ENCODE data around the gene PHKG1.

DNA sequence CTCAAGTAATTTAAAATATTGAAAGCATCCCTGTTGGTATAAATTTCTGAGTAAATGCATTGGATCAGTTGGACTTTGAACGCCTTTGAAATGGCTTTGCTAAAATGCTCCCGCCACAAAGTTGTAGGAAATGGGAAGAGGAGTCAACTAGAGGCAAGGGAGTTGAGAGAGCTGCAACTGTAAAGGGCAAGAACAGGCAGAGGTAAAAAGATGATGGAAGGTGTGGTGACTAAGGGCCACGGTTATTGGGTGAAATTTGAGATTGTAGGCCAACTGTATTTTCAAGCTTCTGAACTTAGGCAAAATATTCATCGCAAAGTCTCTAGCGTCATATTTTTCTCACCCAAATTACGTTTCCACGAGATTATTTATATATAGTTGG is 29.3 kb downstream of the PHKG1 start:
- TF ChIP-seq POLR2AphosphoS5 (IDR thresholded peaks at IDR 0.05; ENCODE audit: low read depth, low read length), result peak; percentile 52; the same call in 1 of the 2 replicates
- TF ChIP-seq MAFK (IDR thresholded peaks at IDR 0.05; ENCODE audit: low read depth, low read length), result no peak
- TF ChIP-seq, protein P1, sequence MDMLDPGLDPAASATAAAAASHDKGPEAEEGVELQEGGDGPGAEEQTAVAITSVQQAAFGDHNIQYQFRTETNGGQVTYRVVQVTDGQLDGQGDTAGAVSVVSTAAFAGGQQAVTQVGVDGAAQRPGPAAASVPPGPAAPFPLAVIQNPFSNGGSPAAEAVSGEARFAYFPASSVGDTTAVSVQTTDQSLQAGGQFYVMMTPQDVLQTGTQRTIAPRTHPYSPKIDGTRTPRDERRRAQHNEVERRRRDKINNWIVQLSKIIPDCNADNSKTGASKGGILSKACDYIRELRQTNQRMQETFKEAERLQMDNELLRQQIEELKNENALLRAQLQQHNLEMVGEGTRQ (IDR thresholded peaks at IDR 0.05; ENCODE audit: low read length), result no peak
- TF ChIP-seq, protein P2, sequence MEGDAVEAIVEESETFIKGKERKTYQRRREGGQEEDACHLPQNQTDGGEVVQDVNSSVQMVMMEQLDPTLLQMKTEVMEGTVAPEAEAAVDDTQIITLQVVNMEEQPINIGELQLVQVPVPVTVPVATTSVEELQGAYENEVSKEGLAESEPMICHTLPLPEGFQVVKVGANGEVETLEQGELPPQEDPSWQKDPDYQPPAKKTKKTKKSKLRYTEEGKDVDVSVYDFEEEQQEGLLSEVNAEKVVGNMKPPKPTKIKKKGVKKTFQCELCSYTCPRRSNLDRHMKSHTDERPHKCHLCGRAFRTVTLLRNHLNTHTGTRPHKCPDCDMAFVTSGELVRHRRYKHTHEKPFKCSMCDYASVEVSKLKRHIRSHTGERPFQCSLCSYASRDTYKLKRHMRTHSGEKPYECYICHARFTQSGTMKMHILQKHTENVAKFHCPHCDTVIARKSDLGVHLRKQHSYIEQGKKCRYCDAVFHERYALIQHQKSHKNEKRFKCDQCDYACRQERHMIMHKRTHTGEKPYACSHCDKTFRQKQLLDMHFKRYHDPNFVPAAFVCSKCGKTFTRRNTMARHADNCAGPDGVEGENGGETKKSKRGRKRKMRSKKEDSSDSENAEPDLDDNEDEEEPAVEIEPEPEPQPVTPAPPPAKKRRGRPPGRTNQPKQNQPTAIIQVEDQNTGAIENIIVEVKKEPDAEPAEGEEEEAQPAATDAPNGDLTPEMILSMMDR (IDR thresholded peaks at IDR 0.05; ENCODE audit: control extremely low read depth in 1 of 3, insufficient read depth in 1 of 3, low read depth in 1 of 3, low read length in 3 of 3), result no peak
- TF ChIP-seq CREB1 (IDR thresholded peaks at IDR 0.05), result no peak
- TF ChIP-seq POLR2A (IDR thresholded peaks at IDR 0.05; ENCODE audit: control extremely low read depth in 1 of 2, low read depth in 2 of 2, low read length in 2 of 2), result no peak
- TF ChIP-seq SIN3A (conservative IDR thresholded peaks at IDR 0.05 in 1 of 2, IDR thresholded peaks at IDR 0.05 in 1 of 2; ENCODE audit: low read depth in 1 of 2, low read length in 2 of 2), result no peak
- TF ChIP-seq SRF (IDR thresholded peaks at IDR 0.05; ENCODE audit: low read depth, low read length), result no peak
- TF ChIP-seq SP1 (IDR thresholded peaks at IDR 0.05; ENCODE audit: low read depth, low read length), result peak; percentile 6; the same call in 1 of the 2 replicates

All from H1 (cell line).